ENCODE data around the gene TJP3. TPM values are rescaled to one million over a fixed set of nuclear protein-coding genes. Genes with fewer than 3 reads are reported as not detected.

TJP3 gene
- total RNA-seq, 4 donors from 2014 or later, result 93.3 to 364 (median 286) TPM

GRCh38 chr19:3770136-3770999 lies 62.2 kb downstream of the TJP3 start:
- Histone ChIP-seq H3K4me3 (no peak overlapping the region), H3K36me3 (peaks cover 0 to 38% (median 0%) of the 10 kb centered on the region in 3 donors), H3K4me1 (no peaks in the 10 kb centered on the region), H3K27ac (no peak overlapping the region), H3K27me3 (no peaks in the 10 kb centered on the region), H3K9me3 (no peaks in the 10 kb centered on the region)
- DNase-seq, result no peak
- no peak for TF ChIP-seq CTCF (IDR thresholded peaks at IDR 0.05)
- no peak for TF ChIP-seq POLR2A (IDR thresholded peaks at IDR 0.05)

- no peak for DNase-seq
- no peak overlapping the region for H3K27ac ChIP-seq
- no peaks in the 10 kb centered on the region for H3K9me3 ChIP-seq
- peaks cover 0 to 29% (median 0%) of the 10 kb centered on the region in 3 donors for H3K36me3 ChIP-seq
- H3K4me1 ChIP-seq, result no peaks in the 10 kb centered on the region
- H3K4me3 ChIP-seq, result no peak overlapping the region
- no peaks in the 10 kb centered on the region for H3K27me3 ChIP-seq
- TF ChIP-seq CTCF (IDR thresholded peaks at IDR 0.05), result no peak
- TF ChIP-seq POLR2A (IDR thresholded peaks at IDR 0.05), result no peak
These were observed 63.1 kb downstream of the TJP3 start for GRCh38 chr19:3771000-3771905.

GRCh38 chr19:3771906-3772455 lies 63.8 kb downstream of the TJP3 start, which contains the start of gene RAX2:
Gene RAX2, minus strand, starts transcription at chr19:3772228. Its CDS starts 486 bp downstream, at chr19:3771742.
- H3K27me3 ChIP-seq, result no peaks in the 10 kb centered on the region
- peaks cover 0 to 22% (median 0%) of the 10 kb centered on the region in 3 donors for H3K36me3 ChIP-seq
- no peaks in the 10 kb centered on the region for H3K4me1 ChIP-seq
- TF ChIP-seq POLR2A (IDR thresholded peaks at IDR 0.05) (no peak), CTCF (IDR thresholded peaks at IDR 0.05) (no peak)
- no peak for DNase-seq
- no peak within 1 kb of the TSS for H3K27ac ChIP-seq
- H3K9me3 ChIP-seq, result no peaks in the 10 kb centered on the region
- no peak within 1 kb of the TSS for H3K4me3 ChIP-seq

- no peaks in the 10 kb centered on the region for H3K9me3 ChIP-seq
- H3K36me3 ChIP-seq, result peaks cover 0 to 2% (median 0%) of the 10 kb centered on the region in 3 donors
- no peak overlapping the region for H3K27ac ChIP-seq
- H3K4me1 ChIP-seq, result no peaks in the 10 kb centered on the region
- no peak for DNase-seq
- no peaks in the 10 kb centered on the region for H3K27me3 ChIP-seq
- no peak overlapping the region for H3K4me3 ChIP-seq
- no peak for TF ChIP-seq POLR2A (IDR thresholded peaks at IDR 0.05)
- TF ChIP-seq CTCF (IDR thresholded peaks at IDR 0.05), result no peak
These were observed 65.8 kb downstream of the TJP3 start for GRCh38 chr19:3773814-3774515.
